Esophagus squamous epithelium (tissue), 5 donors: Measurements from ENCODE around the gene SAMD1. TPM values are rescaled to one million over a fixed set of nuclear protein-coding genes. Genes with fewer than 3 reads are reported as not detected.

Experiments used
- DNase-seq: peaks from one replicate; lab custom pipeline; 2025; lab: John Stamatoyannopoulos, UW
- H3K27ac ChIP-seq, 4 donors: fragments of 200-600 bp; sonication (generic); one replicate each; pipeline ENCODE4 v1.5.1; 2016 to 2019; ENCODE audit warnings: mild to moderate bottlenecking in 1 of 4
- H3K27me3 ChIP-seq, 4 donors: fragments of 200-600 bp; sonication (generic); 1 replicate in 3 of 4; 2 replicates in 1 of 4; pipeline versions ENCODE4 v1.5.1 to v1.6.0; 2017 to 2021; ENCODE audit warnings: antibody characterized with exemption in 1 of 4
- H3K36me3 ChIP-seq, 3 donors: fragments of 200-600 bp; sonication (generic); one replicate each; pipeline ENCODE4 v1.5.1; 2016 to 2019
- H3K4me1 ChIP-seq, 3 donors: fragments of 200-600 bp; sonication (generic); one replicate each; pipeline ENCODE4 v1.5.1; 2017 to 2019
- H3K4me3 ChIP-seq, 4 donors: fragments of 200-600 bp; sonication (generic); 1 replicate in 3 of 4; 2 replicates in 1 of 4; pipeline ENCODE4 v1.5.1; 2016 to 2019; ENCODE audit warnings: mild to moderate bottlenecking in 2 of 4, moderate library complexity in 1 of 4
- H3K9me3 ChIP-seq, 3 donors: fragments of 200-600 bp; sonication (generic); one replicate each; pipeline ENCODE4 v1.5.1; 2016 to 2019
- POLR2A ChIP-seq, 4 donors: fragments of 450-650 bp; IDR thresholded peaks; one replicate each; pipeline ENCODE4 v1.6.1; 2017; ENCODE audit warnings: antibody characterized with exemption in 4 of 4, mild to moderate bottlenecking in 4 of 4, moderate library complexity in 3 of 4
- WGBS, 2 donors: methylation state at CpG; one replicate each; pipeline ENCODE4 v1.1.5; 2018; 5-methylcytosine and 5-hydroxymethylcytosine counted together
- intact Hi-C: fragments of 100-400 bp; cut with DNase I; formaldehyde crosslinking; loops from one replicate; pipeline ENCODE4 v1.15.0; 2022
- total RNA-seq, 4 donors: library from RNA; depleted of rRNA; stranded (reverse); fragments of >200 nt; gene quantifications; one replicate each; pipeline ENCODE4 v1.1.0, GENCODE V29; 2016
- TF ChIP-seq, protein P1 (sequence below), 6 experiments: fragments of 450-650 bp in 4 of 6; fragments of 200-600 bp in 2 of 6; sonication (generic) in 2 of 6; IDR thresholded peaks; one replicate each; pipeline ENCODE4 v1.5.1; 2016 to 2019; ENCODE audit warnings: antibody characterized with exemption in 6 of 6, mild to moderate bottlenecking in 4 of 6, moderate library complexity in 4 of 6
- donor health status: DM: yes; HTN: yes; CAD: no.

SAMD1 gene
- total RNA-seq, 4 donors from 2014 or later, result 16.8 to 32.2 (median 27.1) TPM

DNA sequence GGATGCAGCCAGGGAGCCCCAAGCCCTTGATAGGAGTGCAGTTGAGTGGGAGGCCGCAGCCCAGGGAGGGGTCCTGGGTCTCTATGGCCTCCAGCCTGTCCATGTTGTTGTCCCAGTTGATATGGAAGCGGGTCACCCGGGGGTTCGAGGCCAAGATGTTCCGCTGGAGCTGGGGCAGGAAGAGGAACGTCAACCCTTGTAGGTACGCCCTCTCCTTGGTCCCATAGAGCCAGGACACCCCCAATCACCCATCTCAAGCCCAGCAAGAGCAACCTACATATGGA lies 29.9 kb upstream of the SAMD1 start:
- H3K4me1 ChIP-seq, result peaks cover 20 to 39% (median 29%) of the 10 kb centered on the region in 3 donors
- H3K4me3 ChIP-seq, result no peak overlapping the region
- H3K27me3 ChIP-seq, result no peaks in the 10 kb centered on the region
- no peaks in the 10 kb centered on the region for H3K9me3 ChIP-seq
- H3K36me3 ChIP-seq, result no peaks in the 10 kb centered on the region
- DNase-seq, result no peak
- peak overlapping the region in 3 of 4 donors; percentile 93 to 100 (median 95) for H3K27ac ChIP-seq
- WGBS, 2 donors, result 94 to 95% methylated on average over 4 to 7 of the region's 7 CpGs
- intact Hi-C loops, result no loop called here
- TF ChIP-seq POLR2A (IDR thresholded peaks at IDR 0.05), result no peak
- TF ChIP-seq, protein P1, sequence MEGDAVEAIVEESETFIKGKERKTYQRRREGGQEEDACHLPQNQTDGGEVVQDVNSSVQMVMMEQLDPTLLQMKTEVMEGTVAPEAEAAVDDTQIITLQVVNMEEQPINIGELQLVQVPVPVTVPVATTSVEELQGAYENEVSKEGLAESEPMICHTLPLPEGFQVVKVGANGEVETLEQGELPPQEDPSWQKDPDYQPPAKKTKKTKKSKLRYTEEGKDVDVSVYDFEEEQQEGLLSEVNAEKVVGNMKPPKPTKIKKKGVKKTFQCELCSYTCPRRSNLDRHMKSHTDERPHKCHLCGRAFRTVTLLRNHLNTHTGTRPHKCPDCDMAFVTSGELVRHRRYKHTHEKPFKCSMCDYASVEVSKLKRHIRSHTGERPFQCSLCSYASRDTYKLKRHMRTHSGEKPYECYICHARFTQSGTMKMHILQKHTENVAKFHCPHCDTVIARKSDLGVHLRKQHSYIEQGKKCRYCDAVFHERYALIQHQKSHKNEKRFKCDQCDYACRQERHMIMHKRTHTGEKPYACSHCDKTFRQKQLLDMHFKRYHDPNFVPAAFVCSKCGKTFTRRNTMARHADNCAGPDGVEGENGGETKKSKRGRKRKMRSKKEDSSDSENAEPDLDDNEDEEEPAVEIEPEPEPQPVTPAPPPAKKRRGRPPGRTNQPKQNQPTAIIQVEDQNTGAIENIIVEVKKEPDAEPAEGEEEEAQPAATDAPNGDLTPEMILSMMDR (IDR thresholded peaks at IDR 0.05), result no peak

DNA sequence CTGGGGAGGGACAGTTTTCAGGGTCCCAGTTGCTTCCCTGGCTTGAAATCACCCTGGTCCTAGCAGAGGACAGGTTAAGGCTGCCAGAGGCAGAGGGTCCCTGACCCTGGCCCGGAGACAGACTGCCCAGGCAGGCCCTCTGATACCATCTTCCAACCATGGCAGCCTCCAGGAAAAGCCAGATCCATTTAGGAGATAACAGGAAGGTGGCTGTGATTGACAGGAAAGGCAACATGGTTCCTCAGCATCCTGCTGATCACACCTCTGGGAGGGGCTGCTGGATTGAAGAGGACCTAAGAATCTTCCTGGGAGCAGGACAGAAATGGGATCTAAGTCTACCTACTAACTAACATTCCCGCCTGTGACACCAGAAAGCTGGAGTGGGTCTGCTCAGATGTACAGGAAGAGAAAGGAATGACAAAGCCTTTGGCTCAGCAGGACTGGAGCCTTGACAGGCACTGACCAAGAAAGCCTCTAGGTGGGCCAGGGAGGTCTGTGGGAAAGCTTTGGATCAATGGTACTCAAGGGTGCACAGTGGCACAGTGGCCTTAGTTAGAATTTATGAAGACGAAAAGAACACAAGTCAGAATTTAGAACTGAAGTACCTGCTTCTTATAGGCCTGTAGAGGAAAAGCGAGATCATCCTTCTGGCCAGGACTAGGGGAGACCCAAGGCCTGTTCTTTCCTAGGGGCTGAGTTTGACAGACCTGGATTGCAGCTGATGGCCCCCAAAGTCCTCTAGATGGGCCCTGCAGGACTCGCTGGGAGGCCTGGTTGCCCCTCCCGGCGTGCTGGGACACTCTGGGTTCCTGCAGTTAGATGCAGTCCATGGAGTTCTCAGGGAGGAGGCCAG lies 29.3 kb upstream of the SAMD1 start:
- Histone ChIP-seq H3K27me3 (no peaks in the 10 kb centered on the region), H3K36me3 (no peaks in the 10 kb centered on the region), H3K27ac (peak overlapping the region; percentile 93 to 100 (median 95)), H3K9me3 (no peaks in the 10 kb centered on the region), H3K4me1 (peaks cover 20 to 45% (median 31%) of the 10 kb centered on the region in 3 donors), H3K4me3 (no peak overlapping the region)
- 91% methylated on average over 3 to 4 of the region's 7 CpGs for WGBS, 2 donors
- TF ChIP-seq POLR2A (IDR thresholded peaks at IDR 0.05), result no peak
- TF ChIP-seq, protein P1 (IDR thresholded peaks at IDR 0.05), result no peak
- no peak for DNase-seq
- intact Hi-C loops, result no loop called here

DNA sequence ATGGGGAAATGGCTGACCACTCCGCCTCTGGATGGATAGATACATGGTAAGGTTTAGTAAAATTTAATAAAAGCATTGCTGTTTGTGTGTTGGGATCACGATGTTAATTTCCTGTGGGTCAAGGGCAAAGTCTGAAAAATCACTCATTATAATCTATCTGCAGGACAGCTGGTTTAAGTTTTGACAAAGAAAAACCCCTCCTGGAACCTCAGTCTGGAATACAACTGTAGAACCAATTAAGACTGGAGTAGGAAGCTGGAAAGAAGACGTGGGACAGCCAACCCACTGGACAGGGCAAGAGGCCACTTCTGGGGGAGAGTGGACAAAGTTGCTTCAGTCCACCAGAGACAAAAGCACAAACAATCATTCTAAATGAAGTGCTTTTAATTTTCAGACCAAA lies 28.6 kb upstream of the SAMD1 start:
- DNase-seq, result no peak
- Histone ChIP-seq H3K4me1 (peaks cover 20 to 52% (median 33%) of the 10 kb centered on the region in 3 donors), H3K27ac (peak overlapping the region; percentile 93 to 100 (median 95)), H3K9me3 (no peaks in the 10 kb centered on the region), H3K4me3 (peak overlapping the region; percentile 53 to 97 (median 72)), H3K27me3 (no peaks in the 10 kb centered on the region), H3K36me3 (no peaks in the 10 kb centered on the region)
- 37 to 65% methylated on average over 2 to 3 of the region's 3 CpGs for WGBS, 2 donors
- intact Hi-C loops, result no loop called here
- TF ChIP-seq, protein P1 (IDR thresholded peaks at IDR 0.05), result no peak
- TF ChIP-seq POLR2A (IDR thresholded peaks at IDR 0.05), result no peak

DNA sequence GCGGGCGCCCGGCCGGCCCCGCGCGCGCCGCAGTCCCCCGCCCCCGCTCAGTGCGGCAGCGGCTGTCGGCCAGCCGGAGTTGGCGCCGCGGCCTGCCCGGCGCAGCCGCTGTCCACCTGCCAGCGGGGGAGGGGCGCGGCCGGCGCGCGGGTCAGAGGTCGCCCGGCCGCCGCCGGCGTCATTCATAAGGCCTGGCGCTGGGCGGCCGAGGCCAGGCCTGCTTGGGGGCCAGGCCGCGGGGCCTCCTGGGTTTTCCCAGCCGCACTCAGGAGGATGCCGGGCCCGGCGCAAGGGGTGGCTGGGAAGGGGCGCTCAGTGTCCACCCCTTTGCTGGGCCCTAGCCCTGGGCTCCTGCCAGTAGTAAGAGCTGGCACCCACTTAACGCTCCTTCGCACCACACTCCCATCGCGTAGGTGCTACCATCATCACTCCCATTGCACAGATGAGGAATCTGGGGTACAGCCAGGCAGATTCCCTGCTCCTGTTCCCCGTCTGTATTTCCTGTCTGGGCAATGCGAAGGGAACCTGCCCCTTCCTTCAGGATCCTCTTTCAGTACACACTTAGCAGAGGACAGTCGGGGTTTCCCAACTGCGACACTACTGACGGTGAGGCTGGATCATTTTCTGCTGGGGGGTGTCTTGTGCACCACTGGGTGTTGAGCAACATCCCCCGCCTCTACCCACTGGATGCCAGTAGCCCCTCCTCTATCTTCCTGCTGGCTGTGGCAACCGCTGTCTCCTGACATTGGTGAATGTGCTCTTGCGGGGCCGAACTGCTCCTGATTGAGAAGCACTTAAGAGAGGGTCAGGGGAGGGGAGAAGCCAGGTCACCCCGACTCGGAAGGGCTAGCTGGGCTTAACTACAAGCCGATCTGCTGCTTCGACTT lies 27.9 kb upstream of the SAMD1 start:
- Histone ChIP-seq H3K27ac (peak overlapping the region; percentile 93 to 100 (median 95)), H3K4me3 (peak overlapping the region; percentile 53 to 97 (median 72)), H3K36me3 (no peaks in the 10 kb centered on the region), H3K4me1 (peaks cover 20 to 60% (median 41%) of the 10 kb centered on the region in 3 donors), H3K9me3 (no peaks in the 10 kb centered on the region), H3K27me3 (no peaks in the 10 kb centered on the region)
- TF ChIP-seq, protein P1 (IDR thresholded peaks at IDR 0.05), result peak in 2 of 6 experiments; percentile 3 to 5
- TF ChIP-seq POLR2A (IDR thresholded peaks at IDR 0.05), result peak in 2 of 4 donors; percentile 39 to 51
- DNase-seq, result peak; percentile 24
- intact Hi-C loops, result no loop called here
- WGBS, 2 donors, result 6 to 8% methylated on average over 5 to 22 of the region's 61 CpGs
